Peyer's patch (tissue), 4 donors: ENCODE measurements around the gene MON1A.

Source experiments
- POLR2A ChIP-seq, 2 donors: fragments of 450-650 bp; IDR thresholded peaks; one replicate each; pipeline ENCODE4 v1.5.1; 2017; ENCODE audit warnings: antibody characterized with exemption in 2 of 2, mild to moderate bottlenecking in 2 of 2, moderate library complexity in 2 of 2
- TF ChIP-seq, protein P1 (sequence below), 6 experiments: fragments of 450-650 bp in 4 of 6; fragments of 200-600 bp in 2 of 6; sonication (generic) in 1 of 6; IDR thresholded peaks; one replicate each; pipeline ENCODE4 v1.5.1; 2017 to 2019; ENCODE audit warnings: antibody characterized with exemption in 6 of 6, mild to moderate bottlenecking in 3 of 6, moderate library complexity in 1 of 6

DNA sequence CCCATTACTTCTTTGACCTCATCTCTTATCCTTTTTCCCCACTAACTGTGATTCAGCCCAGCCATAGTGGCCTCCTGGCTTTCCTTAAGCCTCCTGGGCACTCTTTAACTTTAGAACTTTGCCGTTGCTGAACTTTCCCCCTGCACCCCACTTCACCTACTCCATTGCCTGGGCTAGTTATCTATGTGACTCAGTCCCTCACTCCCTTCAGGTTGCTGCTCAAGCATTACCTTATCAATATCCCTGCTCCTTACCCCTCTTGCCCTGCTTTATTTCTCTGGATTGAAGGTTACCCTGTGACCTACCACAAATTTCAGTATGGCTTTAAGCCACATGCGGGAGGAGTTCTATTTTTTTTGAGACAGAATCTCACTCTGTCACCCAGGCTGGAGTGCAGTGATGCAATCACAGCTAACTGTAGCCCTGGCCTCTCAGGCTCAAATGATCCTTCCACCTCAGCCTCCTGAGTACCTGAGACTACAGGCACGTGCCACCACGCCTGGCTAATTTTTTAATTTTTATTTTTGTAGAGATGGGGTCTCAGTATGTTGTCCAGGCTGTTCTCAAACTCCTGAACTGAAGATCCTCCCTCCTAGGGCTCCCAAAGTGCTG is 3.4 kb downstream of the MON1A start:
- TF ChIP-seq, protein P1, sequence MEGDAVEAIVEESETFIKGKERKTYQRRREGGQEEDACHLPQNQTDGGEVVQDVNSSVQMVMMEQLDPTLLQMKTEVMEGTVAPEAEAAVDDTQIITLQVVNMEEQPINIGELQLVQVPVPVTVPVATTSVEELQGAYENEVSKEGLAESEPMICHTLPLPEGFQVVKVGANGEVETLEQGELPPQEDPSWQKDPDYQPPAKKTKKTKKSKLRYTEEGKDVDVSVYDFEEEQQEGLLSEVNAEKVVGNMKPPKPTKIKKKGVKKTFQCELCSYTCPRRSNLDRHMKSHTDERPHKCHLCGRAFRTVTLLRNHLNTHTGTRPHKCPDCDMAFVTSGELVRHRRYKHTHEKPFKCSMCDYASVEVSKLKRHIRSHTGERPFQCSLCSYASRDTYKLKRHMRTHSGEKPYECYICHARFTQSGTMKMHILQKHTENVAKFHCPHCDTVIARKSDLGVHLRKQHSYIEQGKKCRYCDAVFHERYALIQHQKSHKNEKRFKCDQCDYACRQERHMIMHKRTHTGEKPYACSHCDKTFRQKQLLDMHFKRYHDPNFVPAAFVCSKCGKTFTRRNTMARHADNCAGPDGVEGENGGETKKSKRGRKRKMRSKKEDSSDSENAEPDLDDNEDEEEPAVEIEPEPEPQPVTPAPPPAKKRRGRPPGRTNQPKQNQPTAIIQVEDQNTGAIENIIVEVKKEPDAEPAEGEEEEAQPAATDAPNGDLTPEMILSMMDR (IDR thresholded peaks at IDR 0.05), result no peak
- TF ChIP-seq POLR2A (IDR thresholded peaks at IDR 0.05), result peak in 1 of 2 donors; percentile 6
